ENCODE measurements around the gene TMEM11. TPM values are rescaled to one million over a fixed set of nuclear protein-coding genes. Genes with fewer than 3 reads are reported as not detected.

Gene TMEM11, protein sequence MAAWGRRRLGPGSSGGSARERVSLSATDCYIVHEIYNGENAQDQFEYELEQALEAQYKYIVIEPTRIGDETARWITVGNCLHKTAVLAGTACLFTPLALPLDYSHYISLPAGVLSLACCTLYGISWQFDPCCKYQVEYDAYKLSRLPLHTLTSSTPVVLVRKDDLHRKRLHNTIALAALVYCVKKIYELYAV
- 30.9 and 42.5 TPM in 2 replicates for total RNA-seq

DNA sequence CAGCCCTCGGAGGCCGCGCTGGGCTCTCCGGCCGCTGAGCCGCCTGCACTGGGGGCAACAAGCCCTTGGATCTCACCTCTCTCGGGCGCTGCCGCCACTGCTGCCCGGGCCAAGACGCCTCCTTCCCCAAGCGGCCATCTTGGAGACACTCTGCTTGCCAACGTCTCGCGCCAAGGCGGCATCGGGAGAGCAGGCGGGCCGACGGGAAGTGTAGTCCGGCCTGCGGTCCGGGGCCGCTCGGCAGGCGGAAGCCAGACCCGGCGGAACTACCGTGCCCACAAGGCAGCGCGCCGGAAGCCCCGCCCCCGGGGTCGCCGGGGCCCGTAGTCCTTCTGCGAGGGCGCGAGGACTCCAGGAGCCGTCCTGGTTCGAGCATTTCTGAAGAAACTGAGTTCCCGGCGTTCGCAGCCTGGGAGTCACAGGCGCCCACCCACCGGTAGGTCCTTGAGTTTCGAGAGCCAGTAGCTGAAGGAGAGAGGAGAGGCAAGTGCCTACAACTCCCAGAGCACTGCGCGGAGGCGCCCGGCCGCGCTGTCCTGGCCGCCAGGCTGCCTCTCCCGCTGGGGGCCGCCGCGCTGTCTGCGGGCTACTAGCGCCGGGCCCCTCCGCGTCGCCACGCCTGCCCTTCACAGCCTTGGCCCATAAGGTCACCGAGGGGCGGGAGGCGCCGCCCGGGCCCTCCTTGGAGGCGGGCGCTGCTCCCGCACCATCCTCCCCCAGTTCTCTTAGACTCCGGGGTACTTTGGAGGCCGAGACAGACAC is at the start of gene TMEM11:
Gene TMEM11 (minus strand): TSS at position 147 of the 762 bp plus-strand sequence. CDS start 9 bp downstream, at position 138.

DNA sequence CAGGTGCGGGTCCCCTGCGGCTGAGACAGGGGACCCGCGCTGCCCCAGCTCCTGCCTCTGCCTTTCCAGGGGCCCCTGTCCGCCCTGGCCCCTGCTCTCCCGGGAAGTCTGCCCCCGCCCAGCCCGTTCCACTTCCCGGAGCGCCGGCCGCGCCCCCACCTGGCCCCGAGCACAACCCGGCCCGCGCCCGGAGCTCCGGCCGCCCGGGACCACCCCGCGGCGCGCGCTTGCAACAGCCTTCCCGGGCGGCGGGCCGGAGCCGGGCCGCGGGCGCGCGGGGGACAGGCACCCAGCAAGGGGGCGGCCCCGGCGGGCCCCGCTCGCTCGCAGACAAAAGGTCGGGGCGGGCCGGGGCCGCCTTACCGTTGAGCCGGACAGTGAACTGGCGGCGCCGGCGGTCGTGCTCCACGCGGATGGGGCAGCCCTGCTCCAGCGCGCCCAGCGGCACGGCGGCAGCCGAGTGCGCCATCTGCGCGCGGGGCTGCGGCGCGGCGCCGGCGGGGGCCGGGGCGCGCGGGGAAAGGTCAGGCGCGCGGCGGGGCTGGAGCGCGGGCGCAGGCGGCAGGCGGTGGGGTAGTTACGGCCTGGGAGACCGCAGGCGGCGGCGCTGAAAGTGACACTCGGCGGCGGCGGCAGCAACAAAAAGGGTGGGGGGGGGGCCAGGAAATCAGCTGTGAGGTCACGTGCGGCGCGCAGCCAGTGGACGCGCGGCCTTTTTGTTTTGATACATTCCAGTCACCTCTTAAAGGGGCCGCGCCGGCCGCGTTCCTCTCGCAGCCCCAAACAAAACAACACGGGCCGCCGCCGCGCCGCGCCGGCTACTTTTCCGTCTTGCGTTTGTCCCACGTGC is 39.1 kb upstream of the TMEM11 start, which contains the start of gene NATD1:
Gene NATD1 (minus strand): TSS at position 615 of the 850 bp plus-strand sequence. CDS start 146 bp downstream, at position 469.

Other genes with a start within 250 kb of the TMEM11 start
- gene USP22, start 171.2 kb downstream of the TMEM11 start, total RNA-seq = 192 and 249 TPM in 2 replicates
- gene DHRS7B, start 87.2 kb downstream of the TMEM11 start, total RNA-seq = 19.6 and 28.4 TPM in 2 replicates
- gene NATD1, start 39.2 kb upstream of the TMEM11 start, total RNA-seq = 2.8 and 30.4 TPM in 2 replicates
- gene MAP2K3, start 70.5 kb upstream of the TMEM11 start, total RNA-seq = 25.9 and 29.9 TPM in 2 replicates
- gene KCNJ12, start 162.2 kb upstream of the TMEM11 start, total RNA-seq = 0.65 and 1.4 TPM in 2 replicates